Stimulated activated CD8-positive, alpha-beta memory T cell treated with anti-CD3 and anti-CD28 coated beads, Interleukin-4, amount 100 ng/mL, for 4 hours (primary cell): ENCODE data around the gene SLC22A17.
"Not testable (repeated sequence)": the region's sequence is repeated elsewhere in the genome, so short reads cannot be mapped to it uniquely, and the experiment has no call there.

Source experiments
- DNase-seq, 2 donors: peaks; one replicate each; pipeline ENCODE4 v3.0.0-alpha.2; 2020; ENCODE audit warnings: low read depth in 2 of 2, low spot score in 1 of 2

Gene SLC22A17

DNA sequence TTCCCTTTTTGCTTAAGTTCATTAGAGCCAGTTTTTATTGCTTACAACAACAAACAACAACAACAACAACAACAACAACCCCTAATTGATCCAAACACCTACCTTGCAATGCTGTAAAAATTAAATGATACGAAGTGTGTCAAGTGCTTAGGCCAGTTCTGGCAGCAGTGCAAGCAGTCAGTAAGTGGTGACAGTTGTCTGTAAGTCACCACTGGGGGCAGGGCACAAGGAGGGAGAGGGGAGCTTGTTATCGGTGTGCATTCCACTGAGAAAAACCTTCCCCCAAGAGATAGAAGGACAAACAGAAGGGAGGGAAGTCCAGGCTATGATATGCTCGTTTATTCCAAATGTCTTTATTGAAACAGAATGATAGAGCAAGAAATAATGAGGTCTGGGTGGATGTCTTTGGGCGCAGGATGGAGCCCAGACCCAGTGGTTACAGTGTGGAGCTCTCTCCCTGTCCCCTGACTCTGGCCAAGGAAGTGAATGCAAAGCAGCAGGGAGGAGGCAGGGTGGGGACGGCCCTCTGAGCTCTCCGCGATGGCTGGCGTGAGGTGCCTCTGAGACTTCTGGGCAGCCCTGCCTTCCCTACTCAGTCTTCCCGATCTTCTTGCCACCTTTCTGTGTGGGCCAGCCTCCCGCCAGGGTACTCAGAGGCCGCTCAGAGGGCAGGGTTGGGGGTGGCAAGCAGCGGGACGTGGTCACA lies 6.5 kb downstream of the SLC22A17 start:
- DNase-seq = no peak

DNA sequence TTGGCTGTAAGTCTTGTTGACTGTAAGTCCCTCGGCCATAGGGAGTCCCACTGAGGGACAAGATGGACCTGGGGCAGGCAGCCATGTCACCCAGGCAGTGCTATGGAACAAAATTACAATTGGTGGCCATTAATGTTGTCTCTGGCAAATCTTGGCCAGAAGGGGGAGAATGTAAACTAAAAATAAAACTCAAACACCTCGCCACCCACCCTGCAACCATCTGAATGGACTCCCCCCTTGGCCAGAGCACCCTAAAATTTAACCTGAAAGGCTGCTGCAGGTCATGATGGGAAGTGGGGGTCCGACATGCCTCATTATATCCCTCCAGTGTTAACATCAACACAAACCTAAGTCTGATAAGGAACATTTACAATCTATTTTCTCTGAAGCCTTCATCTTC lies 8.2 kb downstream of the SLC22A17 start:
- DNase-seq = no peak

DNA sequence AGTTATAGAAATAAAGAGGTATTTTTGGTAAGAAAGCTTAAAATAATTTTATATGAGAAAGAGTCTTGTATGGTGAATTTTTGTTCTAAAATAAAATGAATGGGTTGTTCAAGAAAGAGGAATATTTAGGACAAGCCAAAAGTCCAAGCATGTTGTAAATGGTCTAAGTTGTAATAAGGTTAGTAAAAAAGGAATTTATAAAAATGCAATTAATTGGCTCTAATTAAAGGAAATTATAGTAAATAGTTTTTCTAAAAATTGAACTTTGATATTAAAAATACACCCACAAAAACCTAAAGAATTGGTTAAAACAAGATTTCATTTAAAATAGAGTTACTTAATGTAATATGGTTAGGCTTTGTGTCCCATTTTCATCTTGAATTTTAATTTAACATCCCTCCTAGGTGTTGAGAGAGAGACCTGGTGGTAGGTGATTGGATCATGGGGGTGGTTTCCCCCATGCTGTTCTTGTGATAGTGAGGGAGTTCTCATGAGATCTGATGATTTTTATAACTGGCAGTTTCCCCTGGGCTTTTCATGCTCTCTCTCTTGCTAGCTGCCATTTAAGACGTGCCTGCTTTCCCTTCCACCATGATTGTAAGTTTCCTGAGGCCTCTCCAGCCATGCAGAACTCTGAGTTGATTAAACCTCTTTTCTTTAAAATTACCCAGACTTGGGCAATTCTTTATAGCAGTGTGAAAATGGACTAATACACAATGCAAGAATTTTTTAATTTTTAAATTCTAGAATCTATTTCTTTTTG lies 13.0 kb downstream of the SLC22A17 start:
- no peak for DNase-seq

DNA sequence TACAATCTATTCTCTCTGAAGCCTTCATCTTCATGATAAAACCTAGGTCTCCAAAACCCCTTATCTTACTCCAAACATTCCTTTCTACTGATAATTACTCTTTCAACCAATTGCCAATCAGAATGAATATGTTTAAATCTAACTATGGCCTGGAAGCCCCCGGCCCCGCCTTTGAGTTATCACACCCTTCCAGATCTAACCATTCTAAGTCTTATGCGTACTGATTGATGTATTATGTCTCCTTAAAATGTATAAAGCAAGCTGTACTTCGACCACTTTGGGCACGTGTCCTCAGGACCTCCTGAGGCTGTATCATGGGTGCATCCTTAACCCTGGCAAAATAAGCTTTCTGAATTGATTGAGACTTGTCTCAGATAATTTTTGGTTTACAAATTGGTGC lies 17.1 kb downstream of the SLC22A17 start:
- DNase-seq = no peak

DNA sequence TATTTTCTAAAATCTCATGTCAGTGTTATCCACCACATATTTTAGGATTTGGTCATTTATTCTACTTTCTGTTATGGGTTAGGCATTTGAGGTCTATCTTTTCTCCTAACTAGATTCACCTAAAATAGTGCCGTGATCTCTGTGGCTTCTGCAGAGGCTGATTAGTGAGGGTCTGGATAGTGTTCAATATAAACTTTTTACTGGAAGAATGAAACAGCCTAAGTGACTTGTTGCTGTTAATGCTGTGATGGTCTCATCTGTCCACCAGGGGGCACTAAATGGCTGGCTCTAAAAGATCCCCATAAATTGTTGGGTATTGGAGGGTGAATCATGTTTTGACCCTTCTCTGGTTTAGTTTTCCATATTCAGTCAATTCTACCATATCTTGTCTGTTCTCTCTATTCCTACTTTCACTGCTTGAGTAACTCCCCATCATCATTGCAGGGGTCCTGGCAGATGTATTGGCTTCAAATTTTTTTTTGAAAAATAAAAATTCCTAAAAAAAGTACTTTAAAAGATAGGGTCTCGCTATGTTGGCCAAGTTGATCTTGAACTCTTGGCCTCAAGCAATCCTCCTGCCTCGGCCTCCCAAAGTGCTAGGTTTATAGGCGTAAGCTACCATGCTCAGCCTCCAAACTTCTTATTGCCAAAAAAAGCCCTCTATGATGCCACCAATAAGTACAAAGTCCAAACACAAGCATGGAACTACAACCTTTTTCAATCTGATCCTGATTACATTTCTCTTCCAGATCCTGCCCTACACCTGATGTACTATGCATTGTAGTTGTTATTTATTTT lies 24.5 kb downstream of the SLC22A17 start:
- peak; percentile 30 to 43 for DNase-seq

DNA sequence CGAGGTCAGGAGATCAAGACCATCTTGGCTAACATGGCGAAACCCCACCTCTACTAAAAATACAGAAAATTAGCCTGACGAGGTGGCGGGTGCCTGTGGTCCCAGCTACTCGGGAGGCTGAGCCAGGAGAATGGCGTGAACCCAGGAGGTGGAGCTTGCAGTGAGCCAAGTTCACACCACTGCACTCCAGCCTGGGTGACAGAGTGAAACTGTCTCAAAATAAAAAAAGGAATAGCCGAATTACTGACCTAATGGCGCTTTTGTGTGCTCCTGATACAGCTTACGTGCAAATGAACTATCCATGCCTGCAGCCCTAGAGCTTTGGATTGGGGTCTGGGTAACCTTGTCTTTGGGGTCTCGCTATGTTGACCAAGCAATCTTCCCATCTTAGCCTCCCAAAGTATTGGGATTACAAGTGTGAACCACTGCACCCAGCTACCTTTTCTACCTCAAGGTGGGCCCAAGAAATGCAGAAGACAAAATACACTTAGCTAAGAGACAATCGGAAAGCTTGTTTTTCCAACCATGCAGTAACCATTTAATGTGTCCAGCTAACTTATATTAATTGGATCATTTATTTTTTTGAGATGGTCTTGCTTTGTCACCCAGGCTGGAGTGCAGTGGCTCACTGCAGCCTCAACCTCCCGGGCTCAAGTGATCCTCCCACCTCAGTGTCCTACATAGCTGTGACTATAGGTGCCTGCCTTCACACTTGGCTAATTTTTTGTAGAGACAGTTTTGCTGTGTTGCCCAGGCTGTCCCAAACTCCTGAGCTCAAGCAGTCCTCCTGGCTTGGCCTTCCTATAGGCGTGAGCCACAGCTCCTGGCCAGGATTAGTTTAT lies 26.0 kb downstream of the SLC22A17 start:
- no peak for DNase-seq

DNA sequence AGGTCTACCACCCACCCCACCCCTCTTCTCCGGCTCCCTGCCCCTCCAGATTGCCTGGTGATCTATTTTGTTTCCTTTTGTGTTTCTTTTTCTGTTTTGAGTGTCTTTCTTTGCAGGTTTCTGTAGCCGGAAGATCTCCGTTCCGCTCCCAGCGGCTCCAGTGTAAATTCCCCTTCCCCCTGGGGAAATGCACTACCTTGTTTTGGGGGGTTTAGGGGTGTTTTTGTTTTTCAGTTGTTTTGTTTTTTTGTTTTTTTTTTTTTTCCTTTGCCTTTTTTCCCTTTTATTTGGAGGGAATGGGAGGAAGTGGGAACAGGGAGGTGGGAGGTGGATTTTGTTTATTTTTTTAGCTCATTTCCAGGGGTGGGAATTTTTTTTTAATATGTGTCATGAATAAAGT lies 26.9 kb downstream of the SLC22A17 start:
- not testable (repeated sequence) for DNase-seq

DNA sequence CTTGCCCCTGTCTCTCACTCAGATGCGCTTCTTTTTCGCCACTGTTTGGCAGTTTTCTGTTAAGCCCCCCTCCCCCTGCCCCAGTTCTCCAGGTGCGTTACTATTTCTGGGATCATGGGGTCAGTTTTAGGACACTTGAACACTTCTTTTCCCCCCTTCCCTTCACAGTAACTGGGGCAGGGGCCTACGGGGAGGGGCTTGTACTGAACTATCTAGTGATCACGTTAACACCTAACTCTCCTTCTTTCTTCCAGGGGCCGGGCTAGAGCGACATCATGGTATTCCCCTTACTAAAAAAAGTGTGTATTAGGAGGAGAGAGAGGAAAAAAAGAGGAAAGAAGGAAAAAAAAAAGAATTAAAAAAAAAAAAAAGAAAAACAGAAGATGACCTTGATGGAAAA lies 27.7 kb downstream of the SLC22A17 start:
- no peak for DNase-seq

DNA sequence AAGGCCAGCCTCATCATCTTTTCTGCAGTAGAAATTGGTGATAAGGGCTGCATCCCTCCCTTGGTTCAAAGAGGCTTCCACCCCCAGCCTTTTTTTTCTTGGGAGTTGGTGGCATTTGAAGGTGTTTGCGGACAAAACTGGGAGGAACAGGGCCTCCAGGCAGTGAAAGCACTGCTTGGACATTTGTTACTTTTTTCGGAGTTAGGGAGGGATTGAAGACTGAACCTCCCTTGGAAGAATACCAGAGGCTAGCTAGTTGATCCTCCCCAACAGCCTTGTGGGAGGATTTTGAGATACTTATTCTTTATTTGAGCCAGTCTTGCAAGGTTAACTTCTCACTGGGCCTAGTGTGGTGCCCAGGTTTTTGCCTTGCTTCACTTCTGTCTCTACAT lies 28.2 kb downstream of the SLC22A17 start:
- no peak for DNase-seq

DNA sequence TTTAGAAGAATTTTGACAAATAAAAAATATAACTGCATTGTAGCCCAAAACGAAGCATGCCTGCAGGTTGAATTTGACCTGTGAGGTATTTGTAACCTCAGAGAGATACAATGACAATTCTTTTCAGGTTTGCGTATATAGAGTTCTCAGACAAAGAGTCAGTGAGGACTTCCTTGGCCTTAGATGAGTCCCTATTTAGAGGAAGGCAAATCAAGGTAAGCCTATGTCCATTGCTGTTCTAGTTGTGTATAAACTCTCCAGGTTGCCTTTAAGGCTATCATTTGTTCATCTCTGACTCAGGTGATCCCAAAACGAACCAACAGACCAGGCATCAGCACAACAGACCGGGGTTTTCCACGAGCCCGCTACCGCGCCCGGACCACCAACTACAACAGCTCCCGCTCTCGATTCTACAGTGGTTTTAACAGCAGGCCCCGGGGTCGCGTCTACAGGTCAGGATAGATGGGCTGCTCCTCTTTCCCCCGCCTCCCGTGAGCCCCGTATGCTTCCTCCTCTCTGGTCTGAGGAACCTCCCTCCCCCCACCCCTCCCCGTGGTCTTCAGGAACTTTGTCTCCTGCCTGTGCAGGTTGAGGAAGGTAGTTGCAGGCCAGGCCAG lies 28.7 kb downstream of the SLC22A17 start:
- no peak for DNase-seq

DNA sequence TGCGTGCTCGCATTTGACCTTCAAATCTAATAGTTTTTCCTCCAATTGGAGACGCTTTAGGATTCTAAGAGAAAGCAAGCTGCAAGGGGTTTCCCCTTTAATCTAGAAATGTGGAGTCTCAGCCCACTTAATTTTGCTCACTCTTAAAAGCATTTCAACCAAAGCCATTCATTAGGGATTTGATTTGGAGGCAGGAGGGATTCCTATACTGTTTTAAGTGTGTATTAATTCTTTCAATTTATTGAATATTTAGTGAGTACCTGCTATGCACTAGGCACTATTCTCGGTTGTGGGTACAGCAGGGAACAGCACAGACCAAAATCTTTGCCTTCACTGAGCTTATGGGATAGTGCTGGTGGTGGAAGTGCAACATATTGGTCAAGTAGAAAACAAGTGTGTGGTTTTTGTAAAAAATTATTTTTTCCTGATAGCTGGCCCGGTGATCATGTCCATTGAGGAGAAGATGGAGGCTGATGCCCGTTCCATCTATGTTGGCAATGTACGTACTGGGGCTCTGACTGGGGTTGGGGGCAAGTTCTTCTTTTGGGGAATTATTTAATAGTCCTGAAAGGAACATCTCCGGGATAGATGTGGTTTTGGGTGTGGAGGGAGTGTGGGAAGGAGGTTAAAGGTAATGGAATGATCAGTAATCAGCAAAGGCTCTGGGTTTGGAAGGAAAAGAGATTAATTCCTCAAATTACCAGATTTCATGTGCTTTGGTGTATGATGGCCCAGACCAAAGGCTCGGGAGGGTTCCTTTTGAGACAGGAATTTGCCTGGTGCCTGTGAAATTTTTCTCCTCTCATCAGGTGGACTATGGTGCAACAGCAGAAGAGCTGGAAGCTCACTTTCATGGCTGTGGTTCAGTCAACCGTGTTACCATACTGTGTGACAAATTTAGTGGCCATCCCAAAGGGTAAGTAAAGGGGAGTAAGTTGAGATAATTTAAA lies 29.8 kb downstream of the SLC22A17 start:
- DNase-seq = no peak

DNA sequence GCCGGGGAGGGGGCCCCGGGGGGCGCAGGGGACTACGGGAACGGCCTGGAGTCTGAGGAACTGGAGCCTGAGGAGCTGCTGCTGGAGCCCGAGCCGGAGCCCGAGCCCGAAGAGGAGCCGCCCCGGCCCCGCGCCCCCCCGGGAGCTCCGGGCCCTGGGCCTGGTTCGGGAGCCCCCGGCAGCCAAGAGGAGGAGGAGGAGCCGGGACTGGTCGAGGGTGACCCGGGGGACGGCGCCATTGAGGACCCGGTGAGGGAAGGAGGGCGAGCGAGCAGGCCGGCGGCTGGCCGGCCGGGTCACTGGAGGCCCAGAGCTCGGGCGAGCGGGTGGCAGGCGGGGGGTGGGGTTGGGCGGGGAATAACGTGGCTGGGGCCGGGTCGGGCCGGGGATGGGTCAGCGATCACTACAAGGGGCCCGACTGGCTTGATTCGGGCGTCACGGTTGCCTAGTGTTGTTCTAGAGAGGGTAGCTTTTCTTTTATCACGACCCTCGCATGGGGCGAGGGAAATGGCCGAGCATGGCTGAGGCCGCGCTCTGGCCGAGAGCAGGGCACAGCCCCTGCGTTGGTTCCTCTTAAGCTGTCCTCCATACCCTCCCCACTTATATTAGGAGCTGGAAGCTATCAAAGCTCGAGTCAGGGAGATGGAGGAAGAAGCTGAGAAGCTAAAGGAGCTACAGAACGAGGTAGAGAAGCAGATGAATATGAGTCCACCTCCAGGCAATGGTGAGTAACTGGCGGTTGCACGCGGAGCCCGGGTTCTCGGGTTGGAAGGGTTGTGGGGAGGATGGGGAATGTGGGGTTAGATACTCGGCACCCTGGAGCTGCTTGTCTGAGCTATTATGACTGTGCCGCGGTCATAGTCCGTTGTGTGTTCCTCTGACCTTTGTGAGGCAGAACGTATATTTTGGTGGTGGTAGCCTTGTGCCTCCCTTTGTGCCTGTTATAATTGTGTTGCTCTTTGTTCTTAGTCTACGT lies 30.8 kb downstream of the SLC22A17 start:
- peak; percentile 5 to 21 for DNase-seq

DNA sequence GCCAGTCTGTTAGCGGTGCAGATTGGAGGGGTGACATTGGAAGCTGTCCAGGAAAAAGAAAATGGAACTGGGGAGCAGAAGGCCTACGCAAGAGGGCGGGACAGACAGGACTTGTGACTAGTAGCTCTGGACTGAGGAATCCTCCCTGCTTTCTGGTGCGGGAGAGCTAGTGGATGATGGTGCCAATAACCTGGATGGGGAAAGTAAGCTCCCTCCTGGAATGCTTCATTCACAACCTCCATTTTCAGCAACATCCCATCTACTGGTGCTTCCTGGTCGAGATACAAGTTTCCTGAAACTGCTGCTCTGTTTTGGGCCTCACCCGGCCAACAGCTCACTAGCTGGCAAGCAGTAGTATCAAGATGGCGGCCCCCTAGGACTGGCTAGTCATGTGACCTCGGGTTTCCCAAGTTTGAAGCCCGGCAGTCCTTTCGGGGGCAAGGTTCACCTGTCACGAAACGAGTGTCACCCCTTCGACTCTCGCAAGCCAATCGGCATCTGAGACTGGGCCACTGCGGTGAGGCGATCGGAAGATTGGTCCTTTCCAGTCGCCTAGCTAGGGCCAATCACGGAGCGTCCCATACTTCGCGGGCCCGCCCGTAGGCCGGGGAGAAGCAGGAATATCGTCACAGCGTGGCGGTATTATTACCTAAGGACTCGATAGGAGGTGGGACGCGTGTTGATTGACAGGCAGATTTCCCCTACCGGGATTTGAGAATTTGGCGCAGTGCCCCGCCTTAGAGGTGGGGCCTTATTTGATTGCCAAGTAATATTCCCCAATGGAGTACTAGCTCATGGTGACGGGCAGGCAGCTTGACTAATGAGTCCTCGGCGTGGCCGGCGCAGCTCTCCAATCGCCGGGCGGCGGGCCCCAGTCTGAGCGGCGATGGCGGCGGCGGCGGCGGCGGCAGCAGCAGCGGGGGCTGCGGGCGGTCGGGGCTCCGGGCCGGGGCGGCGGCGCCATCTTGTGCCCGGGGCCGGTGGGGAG lies 31.8 kb downstream of the SLC22A17 start, which contains the start of gene PABPN1:
PABPN1 (plus strand) TSS at position 874 of the 988 bp plus-strand sequence; CDS start at position 887, 13 bp downstream.
- peak; percentile 92 to 95 for DNase-seq

DNA sequence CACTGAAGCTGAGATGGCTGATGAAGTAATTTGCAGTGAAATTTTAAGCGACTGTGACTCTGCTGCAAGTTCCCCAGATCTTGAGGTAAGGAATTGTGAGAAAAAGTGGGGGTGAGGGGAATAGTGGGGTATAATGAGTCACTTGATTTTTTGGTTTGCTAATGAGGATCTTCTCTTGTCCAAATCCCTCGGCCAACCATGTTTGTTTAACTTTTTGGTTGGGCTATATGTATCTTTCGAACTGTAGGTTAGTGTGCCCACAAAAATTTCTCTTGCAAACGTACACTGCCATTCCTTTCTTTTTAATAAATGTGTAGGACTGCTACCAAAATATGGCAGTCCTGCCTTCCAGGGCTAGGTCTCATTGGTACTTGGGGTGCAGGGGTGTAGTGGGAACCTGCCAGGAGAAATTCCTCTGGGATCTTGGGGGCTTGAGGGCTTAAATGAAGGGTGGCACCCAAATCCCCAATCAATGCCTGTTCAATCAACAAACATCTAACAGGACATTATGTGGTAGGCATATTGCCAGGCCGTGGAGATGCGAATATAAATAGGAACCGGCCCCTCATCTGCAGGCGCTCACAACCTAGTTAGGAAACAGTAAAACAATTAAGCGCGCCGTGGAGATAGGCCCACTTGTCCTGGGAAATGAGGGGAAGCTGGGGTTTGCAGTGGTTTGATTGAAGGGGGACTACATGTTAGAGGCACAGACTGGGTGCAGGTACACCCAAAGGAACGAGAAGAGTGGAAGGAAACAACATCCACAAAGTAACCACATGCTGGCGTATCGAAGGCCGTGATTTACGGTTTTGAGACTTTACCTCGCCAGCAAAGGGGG lies 32.7 kb downstream of the SLC22A17 start:
- DNase-seq = no peak

DNA sequence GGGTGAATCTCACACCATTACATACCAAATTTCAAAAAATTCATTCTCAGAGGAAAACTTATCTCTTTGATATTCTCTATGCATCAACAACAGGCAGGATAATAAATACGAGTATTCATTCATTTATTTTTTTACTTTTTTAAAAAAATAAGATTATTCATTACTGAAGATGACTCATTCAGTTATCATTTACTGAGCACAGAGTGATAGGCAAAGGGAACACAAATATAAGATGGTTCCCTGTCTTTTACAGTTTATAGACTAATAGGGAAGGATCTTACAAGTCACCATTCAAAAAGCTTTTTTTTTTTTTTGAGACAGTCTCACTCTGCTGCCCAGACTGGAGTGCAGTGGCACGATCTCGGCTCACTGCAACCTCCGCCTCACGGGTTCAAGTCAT lies 36.4 kb downstream of the SLC22A17 start:
- no peak for DNase-seq

DNA sequence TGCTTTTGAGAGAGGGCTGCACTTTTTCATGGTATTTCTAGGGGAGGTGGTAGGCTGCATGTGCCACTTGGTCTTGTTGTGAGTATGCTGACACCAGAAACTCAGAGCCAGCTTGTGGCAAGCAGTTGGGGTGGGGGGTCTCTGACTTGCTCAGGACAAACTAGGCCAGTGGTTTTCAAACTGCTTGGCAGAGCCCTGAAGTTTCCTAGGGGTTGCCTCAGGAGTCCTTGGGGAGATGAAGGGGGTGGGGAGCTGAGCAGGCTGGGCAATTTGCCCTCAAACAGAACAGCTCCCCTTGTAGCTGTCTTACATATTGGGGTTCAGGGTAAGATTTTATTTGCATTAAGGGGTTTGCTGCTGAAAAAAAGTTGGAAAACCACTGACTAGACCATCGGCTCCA lies 42.1 kb downstream of the SLC22A17 start:
- no peak for DNase-seq
